ENCODE measurements around the gene SH3GLB1.

DNA sequence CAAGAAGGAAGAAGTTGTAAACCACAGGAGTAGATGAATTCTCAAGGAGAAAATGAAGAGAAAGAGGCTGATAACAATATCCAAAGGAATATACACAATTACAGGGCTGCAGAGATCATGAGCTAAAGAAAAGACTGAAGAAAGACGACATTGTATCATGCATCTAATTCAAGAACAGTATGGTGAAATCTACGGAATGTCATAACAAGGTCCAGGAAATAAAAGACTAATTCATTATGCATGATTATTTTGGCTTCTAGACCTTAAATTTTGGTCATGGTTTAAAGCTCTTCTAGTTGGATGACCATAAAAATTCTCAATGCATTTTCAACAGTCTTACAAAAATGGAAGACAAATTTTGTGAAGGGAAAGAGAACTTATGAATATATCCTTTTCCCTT lies 71.7 kb downstream of the SH3GLB1 start:
- TF ChIP-seq POLR2A (IDR thresholded peaks at IDR 0.05; ENCODE audit: low read depth, low read length) (no peak), POLR2AphosphoS5 (IDR thresholded peaks at IDR 0.05; ENCODE audit: low read depth, low read length) (no peak), TAF1 (IDR thresholded peaks at IDR 0.05; ENCODE audit: low read depth, low read length) (no peak), SPI1 (IDR thresholded peaks at IDR 0.05; ENCODE audit: low read depth, low read length) (no peak), POU2F2 (IDR thresholded peaks at IDR 0.05; ENCODE audit: low read depth, low read length) (no peak)
